Thyroid gland (tissue), 4 donors: ENCODE results near the gene HEPACAM2.

Experiments used
- CTCF ChIP-seq, 6 experiments: fragments of 200-600 bp in 3 of 6; fragments of 450-650 bp in 3 of 6; sonication (generic) in 3 of 6; IDR thresholded peaks; one replicate each; pipeline ENCODE4 v1.5.1; 2016 to 2019; ENCODE audit warnings: antibody characterized with exemption in 6 of 6, mild to moderate bottlenecking in 2 of 6, inconsistent platforms in 1 of 6, moderate library complexity in 1 of 6
- POLR2A ChIP-seq, 2 donors: fragments of 450-650 bp; IDR thresholded peaks; one replicate each; pipeline ENCODE4 v1.6.1; 2017; ENCODE audit warnings: antibody characterized with exemption in 2 of 2, mild to moderate bottlenecking in 2 of 2, moderate library complexity in 1 of 2

DNA sequence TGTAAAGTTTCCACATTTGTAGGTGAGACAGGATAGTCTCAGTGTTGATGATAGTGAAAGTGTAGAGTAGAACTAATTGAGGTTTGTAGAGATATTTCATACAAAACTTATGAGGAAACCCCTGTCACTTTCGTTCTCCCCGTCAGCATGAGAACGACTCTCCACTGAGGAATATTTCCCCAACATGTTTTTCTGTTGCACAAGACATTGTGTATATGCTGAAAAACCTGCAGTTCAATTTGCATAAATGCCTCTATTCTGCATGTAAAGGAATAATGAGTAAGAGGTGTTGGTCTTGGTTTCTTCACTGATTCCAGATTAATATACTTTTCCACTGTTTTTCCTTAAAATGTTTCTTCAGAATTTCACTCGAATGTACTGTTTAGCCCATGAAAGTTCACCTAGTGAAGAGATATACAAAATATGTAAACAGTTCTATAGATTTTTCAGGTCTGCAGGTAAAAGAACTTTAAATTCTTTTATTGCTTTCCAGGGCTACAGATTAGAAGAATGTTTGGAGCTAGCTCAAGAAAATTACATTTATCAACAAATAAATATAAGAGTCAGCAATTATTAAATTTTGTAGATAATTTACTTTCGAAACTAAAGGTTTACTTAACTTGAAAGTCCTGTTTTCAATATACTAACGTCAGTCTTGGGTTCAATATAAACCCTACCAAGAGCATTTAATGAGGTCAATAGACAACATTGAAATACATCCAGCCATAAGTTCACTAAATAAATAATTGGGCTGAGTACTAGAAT, 37.2 kb downstream of the HEPACAM2 start:
- TF ChIP-seq CTCF (IDR thresholded peaks at IDR 0.05) (no peak), POLR2A (IDR thresholded peaks at IDR 0.05) (no peak)
